ENCODE data around the gene SP140. TPM values are rescaled to one million over a fixed set of nuclear protein-coding genes. Genes with fewer than 3 reads are reported as not detected.
"Not testable (repeated sequence)": the region's sequence is repeated elsewhere in the genome, so short reads cannot be mapped to it uniquely, and the experiment has no call there.

SP140 gene
- total and polyA plus RNA-seq, 10 of the 15 experiments (the other 5 are each of a cell fraction or from before 2014, with no cell fraction given) = 61.7 to 164 (median 90.7) TPM

DNA sequence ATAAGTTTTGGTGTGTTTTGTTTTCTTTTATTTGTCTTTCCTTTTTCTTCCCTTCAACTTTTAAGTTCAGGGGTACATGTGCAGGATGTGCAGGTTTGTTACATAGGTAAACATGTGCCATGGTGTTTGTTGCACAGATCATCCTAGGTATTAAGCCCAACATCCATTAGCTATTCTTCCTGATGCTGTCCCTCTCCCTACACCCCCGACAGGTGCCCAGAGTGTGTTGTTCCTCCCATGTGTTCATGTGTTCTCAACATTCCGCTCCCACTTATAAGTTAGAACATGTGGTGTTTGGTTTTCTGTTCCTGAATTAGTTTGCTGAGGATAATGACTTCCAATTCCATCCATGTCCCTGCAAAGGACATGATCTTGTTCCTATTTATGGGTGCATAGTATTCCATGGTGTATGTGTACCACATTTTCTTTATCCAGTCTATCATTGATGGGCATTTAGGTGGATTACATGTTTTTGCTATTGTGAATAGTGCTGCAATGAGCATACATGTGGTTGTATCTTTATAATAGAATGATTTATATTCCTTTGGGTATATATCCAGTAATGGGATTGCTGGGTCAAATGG lies 117.6 kb downstream of the SP140 start:
- H3K79me2 ChIP-seq (ENCODE audit: control insufficient read depth, insufficient read depth, low read length); intact Hi-C loops (cut with micrococcal nuclease; ENCODE audit: unreplicated experiment); H2AFZ ChIP-seq (ENCODE audit: control insufficient read depth, low read depth, low read length); H3K27ac ChIP-seq (ENCODE audit: control insufficient read depth, insufficient read depth); BruUV-seq (replicated peaks); H3K4me1 ChIP-seq (ENCODE audit: control insufficient read depth, insufficient read depth, low read length); CTCF ChIA-PET; H3K27me3 ChIP-seq (replicated peaks in 1 of 2; ENCODE audit: control insufficient read depth in 2 of 2, insufficient read depth in 2 of 2, low read length in 1 of 2); H3K36me3 ChIP-seq (ENCODE audit: control insufficient read depth in 2 of 2, insufficient read depth in 2 of 2, low read length in 1 of 2); H4K20me1 ChIP-seq (ENCODE audit: control insufficient read depth, insufficient read depth); RAD21 ChIA-PET (ENCODE audit: unreplicated experiment); in situ Hi-C loops (cut with MboI); ATAC-seq; H3K4me3 ChIP-seq; H3K9ac ChIP-seq (ENCODE audit: control insufficient read depth, insufficient read depth, low read length); FAIRE-seq; DNase-seq (ENCODE audit: low read depth, low spot score); H3K4me2 ChIP-seq (ENCODE audit: control insufficient read depth, insufficient read depth): not testable (repeated sequence)
- ChIA-PET SMC1A (ENCODE audit: uncharacterized antibody, unreplicated experiment) (interaction anchor here (0.7 to 0.8 kb wide), 2 partner anchors 14 to 44 kb away, joined by 3 read pairs; no protein-coding TSS in a partner anchor), POLR2A (interaction anchor here (0.6 kb wide), 1 partner anchor 21 kb away, joined by 3 read pairs; no protein-coding TSS in a partner anchor)
- 98% methylated on average over 2 of the region's 2 CpGs for WGBS (ENCODE audit: insufficient coverage, insufficient replicate concordance, low lambda C conversion rate, missing lambda C conversion rate)
- peaks cover 14% of the 10 kb centered on the region for H3K9me3 ChIP-seq (replicated peaks; ENCODE audit: control insufficient read depth, insufficient read depth, low read length)

DNA sequence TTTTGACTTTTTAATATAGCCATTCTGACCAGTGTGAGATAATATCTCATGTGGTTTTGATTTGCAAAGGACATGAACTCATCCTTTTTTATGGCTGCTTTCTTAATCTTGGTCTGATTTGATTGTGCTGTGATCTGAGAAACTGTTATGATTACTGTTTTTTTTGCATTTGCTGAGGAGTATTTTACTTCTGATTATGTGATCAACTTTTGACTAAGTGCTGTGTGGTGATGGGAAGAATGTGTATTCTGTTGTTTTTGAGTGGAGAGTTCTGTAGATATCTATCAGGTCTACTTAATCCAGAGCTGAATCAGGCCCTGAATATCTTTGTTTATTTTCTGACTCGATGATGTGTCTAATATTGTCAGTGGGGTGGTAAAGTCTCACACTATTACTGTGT lies 118.2 kb downstream of the SP140 start:
- DNase-seq (ENCODE audit: low read depth, low spot score) = no peak
- TF ChIP-seq, protein P1, sequence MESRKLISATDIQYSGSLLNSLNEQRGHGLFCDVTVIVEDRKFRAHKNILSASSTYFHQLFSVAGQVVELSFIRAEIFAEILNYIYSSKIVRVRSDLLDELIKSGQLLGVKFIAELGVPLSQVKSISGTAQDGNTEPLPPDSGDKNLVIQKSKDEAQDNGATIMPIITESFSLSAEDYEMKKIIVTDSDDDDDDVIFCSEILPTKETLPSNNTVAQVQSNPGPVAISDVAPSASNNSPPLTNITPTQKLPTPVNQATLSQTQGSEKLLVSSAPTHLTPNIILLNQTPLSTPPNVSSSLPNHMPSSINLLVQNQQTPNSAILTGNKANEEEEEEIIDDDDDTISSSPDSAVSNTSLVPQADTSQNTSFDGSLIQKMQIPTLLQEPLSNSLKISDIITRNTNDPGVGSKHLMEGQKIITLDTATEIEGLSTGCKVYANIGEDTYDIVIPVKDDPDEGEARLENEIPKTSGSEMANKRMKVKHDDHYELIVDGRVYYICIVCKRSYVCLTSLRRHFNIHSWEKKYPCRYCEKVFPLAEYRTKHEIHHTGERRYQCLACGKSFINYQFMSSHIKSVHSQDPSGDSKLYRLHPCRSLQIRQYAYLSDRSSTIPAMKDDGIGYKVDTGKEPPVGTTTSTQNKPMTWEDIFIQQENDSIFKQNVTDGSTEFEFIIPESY (IDR thresholded peaks at IDR 0.05) = no peak
- no peak for TF ChIP-seq ASH2L (IDR thresholded peaks at IDR 0.05; ENCODE audit: borderline replicate concordance, low read depth)
- no peak for TF ChIP-seq HDAC6 (IDR thresholded peaks at IDR 0.05; ENCODE audit: unreplicated experiment)
- no peak for TF ChIP-seq BHLHE40 (IDR thresholded peaks at IDR 0.05; ENCODE audit: borderline replicate concordance in 1 of 2, low read depth in 2 of 2, low read length in 1 of 2)
- TF ChIP-seq FOS (IDR thresholded peaks at IDR 0.05; ENCODE audit: borderline replicate concordance, extremely low read depth, insufficient read length) = no peak
- intact Hi-C loops (cut with micrococcal nuclease; ENCODE audit: unreplicated experiment) (no loop called here), in situ Hi-C loops (cut with MboI) (no loop called here)
- Histone ChIP-seq H3K27ac (ENCODE audit: control insufficient read depth, insufficient read depth) (no peak overlapping the region), H3K4me2 (ENCODE audit: control insufficient read depth, insufficient read depth) (no peak overlapping the region), H3K9me3 (replicated peaks; ENCODE audit: control insufficient read depth, insufficient read depth, low read length) (peaks cover 14% of the 10 kb centered on the region), H3K79me2 (ENCODE audit: control insufficient read depth, insufficient read depth, low read length) (no peaks in the 10 kb centered on the region; the same call in 1 of the 2 replicates), H3K27me3 (replicated peaks in 1 of 2; ENCODE audit: control insufficient read depth in 2 of 2, insufficient read depth in 2 of 2, low read length in 1 of 2) (no peaks in the 10 kb centered on the region), H3K4me1 (ENCODE audit: control insufficient read depth, insufficient read depth, low read length) (peaks cover 13% of the 10 kb centered on the region), H2AFZ (ENCODE audit: control insufficient read depth, low read depth, low read length) (no peak overlapping the region), H4K20me1 (ENCODE audit: control insufficient read depth, insufficient read depth) (no peaks in the 10 kb centered on the region), H3K36me3 (ENCODE audit: control insufficient read depth in 2 of 2, insufficient read depth in 2 of 2, low read length in 1 of 2) (peaks cover 0 to 3% of the 10 kb centered on the region in 2 experiments; a peak in 1 of 4 replicates), H3K4me3 (no peak overlapping the region), H3K9ac (ENCODE audit: control insufficient read depth, insufficient read depth, low read length) (no peak overlapping the region)
- POLR2A ChIA-PET = interaction anchor here (0.6 kb wide), 1 partner anchor 451 kb away, joined by 3 read pairs; no protein-coding TSS in a partner anchor
- no TSS peak for BruUV-seq (replicated peaks)
- ATAC-seq = no peak
- CTCF ChIA-PET = no interaction called here
- SMC1A ChIA-PET (ENCODE audit: uncharacterized antibody, unreplicated experiment) = no interaction called here
- RAD21 ChIA-PET (ENCODE audit: unreplicated experiment) = no interaction called here
- no peak for FAIRE-seq
- 53% methylated on average over 1 of the region's 1 CpG for WGBS (ENCODE audit: insufficient coverage, insufficient replicate concordance, low lambda C conversion rate, missing lambda C conversion rate)

Measured in GM12878 (cell line).